Body of pancreas (tissue), 4 donors: Measurements from ENCODE around the gene LIN9.

Experiments used
- CTCF ChIP-seq, 7 experiments: fragments of 450-650 bp in 4 of 7; fragments of 200-600 bp in 3 of 7; sonication (generic) in 3 of 7; IDR thresholded peaks; one replicate each; pipeline ENCODE4 v1.5.1; 2016 to 2019; ENCODE audit warnings: antibody characterized with exemption in 7 of 7
- POLR2A ChIP-seq, 3 donors: fragments of 450-650 bp; IDR thresholded peaks; one replicate each; pipeline ENCODE4 v1.6.1; 2016; ENCODE audit warnings: antibody characterized with exemption in 3 of 3, mild to moderate bottlenecking in 2 of 3

- TF ChIP-seq CTCF (IDR thresholded peaks at IDR 0.05), result no peak
- no peak for TF ChIP-seq POLR2A (IDR thresholded peaks at IDR 0.05)
Observed at GRCh38 chr1:226322986-226323385, 14.0 kb upstream of the LIN9 start.
